HG02870 (cell line): ENCODE measurements around the gene RFWD3.

Source experiments
- ATAC-seq: cut with Tn5 transposase; IDR thresholded peaks from one replicate; pipeline ENCODE4 v1.9.1; 2021; ENCODE audit warnings: mild to moderate bottlenecking, moderate library complexity; ENCODE audit not compliant: unreplicated experiment

Gene RFWD3

DNA sequence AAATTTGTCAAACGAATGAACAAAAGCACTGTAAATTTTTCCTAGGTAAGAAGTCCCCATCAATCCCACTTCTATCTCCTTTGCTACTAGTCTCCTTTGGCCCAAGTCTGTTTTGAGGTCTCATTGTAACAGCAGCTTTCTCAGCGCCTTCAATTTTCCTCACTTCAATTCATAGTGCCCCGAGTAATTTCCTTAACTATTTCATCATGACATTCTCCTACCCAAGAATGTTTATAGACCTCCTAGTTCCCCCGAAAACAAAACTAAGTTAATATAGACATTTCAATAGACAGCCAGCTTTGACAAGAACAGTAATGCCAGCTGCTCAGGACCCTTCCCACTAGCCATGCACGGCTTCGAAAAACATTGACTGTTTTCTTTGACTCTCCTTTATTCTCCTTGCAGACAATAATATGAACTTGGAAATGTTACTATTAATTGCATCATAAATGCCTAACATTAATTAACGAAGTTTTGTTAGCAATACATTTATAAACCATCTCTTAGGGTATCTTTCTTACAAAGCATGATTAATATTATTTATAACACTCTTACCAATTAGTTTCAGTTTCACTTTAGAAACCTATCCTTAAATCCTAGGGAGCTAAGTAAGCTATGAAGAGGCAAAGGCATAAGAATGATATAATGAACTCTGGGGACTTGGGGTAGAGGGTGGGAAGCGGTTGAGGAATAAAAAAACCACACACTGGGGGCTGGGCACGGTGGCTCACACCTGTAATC is 82.6 kb downstream of the RFWD3 start:
- ATAC-seq, result no peak

DNA sequence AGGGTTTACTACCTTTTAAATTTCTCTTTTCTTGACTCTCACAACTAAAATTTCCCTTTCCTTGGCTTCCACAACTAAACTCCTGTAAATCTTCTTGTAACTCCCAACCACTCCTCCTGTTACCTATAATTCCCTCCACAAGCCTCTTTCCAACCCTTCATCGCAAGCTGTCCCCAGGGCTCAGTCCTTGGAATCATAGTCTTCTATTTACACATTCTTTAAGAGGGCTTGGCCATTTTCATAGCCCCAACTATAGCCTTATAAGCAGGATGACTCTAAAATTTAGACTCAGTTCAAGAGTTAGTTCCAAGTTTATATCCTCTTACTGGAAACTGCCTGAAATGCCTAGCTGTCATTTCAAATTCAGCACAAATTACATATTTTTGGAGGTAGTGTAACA is 83.7 kb downstream of the RFWD3 start:
- no peak for ATAC-seq

DNA sequence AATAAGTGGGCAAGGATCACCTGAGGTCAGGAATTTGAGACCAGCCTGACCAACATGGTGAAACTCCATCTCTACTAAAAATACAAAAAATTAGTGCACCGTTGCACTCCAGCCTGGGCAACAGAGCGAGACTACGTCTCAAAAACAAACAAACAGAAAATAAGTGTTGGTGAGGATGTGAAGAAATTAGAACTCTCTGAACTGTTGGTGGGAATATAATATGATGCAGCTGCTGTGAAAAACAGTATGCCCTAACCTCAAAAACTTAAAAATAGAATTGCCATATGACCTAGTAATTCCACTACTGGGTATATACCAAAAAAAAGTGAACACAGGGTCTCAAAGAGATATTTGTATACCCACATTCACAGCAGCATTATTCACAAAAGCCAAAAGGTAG is 85.8 kb downstream of the RFWD3 start:
- no peak for ATAC-seq

DNA sequence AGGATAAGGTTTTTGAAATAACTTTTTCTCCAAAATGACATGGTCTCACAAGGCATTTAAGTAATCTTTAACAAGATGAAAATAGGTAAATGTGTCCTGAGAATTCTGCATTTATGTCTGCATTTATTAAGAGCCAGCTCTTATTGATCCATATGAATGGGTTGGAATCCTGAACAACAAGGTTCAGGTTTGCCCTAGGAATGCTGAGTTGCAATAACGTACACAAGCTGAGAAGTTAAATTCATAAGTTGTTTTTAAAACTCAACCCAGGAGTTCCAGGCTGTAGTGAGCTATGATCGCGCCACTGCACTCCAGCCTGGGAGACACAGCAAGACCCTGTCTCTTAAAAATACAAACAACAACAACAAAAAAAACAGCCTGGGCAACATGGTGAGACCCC is 87.8 kb downstream of the RFWD3 start:
- no peak for ATAC-seq

DNA sequence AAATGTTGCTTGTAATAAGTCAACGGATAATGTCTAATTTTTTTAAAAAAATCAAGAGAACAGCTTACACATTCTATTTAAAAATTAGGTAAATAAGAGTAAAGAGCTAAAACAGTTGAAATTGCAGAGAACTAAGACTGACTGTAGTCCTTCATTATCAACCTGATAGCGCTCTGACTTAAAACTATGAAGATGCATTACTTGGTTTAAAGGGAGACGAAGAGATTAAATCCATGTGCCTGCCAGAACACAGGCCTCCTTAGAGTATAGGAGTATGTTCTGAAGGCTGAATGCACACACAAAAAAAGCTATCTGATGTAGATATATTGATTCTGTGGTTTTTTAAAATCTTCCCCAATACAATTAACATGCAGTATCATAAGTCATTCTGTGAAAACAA is 88.2 kb downstream of the RFWD3 start:
- no peak for ATAC-seq

DNA sequence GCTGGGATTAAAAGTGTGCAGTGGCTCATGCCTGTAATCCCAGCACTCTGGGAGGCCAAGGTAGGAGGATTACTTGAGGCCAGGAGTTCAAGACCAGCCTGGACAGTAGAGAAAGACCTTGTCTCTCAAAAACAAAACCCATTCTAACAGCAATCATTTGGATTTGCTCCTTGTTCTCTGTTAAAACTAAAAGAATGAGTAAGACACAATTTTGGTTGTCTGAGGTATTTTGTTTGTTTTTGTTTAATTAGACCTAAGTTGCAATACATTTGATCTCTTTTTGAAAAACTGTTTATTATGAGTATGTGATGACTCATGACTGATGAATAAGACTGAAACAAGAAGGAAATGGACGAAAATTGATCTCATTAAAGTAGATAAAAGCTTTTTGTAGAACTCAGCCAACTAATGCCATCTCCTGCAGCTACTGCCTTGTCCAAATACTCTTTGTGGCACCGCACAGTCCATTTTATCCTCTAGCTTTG is 88.8 kb downstream of the RFWD3 start:
- ATAC-seq, result no peak

GRCh38 chr16:74575807-74576643 is 90.7 kb downstream of the RFWD3 start:
- no peak for ATAC-seq

DNA sequence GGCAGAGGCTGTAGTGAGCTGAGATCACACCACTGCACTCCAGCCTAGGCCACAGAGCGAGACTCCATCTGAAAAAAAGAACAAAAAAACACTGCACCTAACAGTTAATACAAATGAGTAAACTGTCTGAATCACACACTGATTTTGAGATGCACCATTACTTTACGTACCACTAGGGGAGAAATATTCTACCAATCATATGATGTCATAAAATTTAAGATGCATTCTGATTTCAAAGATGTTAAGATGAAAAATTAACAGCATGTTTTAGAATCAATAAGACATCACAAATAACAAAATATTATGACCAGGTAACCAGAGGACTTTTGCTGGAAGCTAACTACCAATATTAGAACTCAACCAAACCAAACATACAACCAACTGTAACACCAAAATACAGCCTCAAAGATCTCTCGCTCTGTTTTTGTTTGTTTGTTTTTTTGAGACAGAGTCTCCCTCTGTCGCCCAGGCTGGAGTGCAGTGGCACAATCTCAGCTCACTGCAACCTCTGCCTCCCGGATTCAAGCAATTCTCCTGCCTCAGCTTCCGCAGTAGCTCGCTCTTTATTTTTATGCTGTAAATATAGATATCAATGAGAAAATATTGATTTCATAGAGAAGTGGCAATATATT is 91.4 kb downstream of the RFWD3 start:
- no peak for ATAC-seq

- no peak for ATAC-seq
These were observed 92.5 kb downstream of the RFWD3 start for GRCh38 chr16:74574146-74574545.

GRCh38 chr16:74573622-74574021 is 93.1 kb downstream of the RFWD3 start:
- ATAC-seq, result no peak
